ENCODE data around the gene AMZ1. TPM values are rescaled to one million over a fixed set of nuclear protein-coding genes. Genes with fewer than 3 reads are reported as not detected.
A peak's percentile ranks its signal among the peaks of the same experiment; 100 is the strongest.

AMZ1 gene
- total RNA-seq, 1 donor, result 0.36 TPM

DNA sequence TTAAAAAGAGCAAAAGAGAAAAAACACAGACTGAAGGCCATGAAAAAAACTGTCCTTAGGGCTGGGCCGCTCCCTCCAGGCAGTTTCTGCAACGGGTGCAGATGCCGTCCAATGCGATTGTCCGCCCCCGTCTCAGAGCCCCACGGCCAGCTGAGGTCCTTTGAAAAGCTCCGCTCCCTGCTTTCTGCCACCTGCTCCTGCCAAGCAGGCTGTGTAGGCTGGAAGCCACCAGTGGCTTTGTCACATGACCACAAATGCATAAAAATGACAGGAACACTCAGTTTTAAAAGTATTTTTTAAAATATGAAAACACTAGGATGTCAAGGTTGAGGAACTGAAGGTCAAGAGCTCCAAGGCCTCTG is 71.7 kb downstream of the AMZ1 start:
- TF ChIP-seq, protein P1, sequence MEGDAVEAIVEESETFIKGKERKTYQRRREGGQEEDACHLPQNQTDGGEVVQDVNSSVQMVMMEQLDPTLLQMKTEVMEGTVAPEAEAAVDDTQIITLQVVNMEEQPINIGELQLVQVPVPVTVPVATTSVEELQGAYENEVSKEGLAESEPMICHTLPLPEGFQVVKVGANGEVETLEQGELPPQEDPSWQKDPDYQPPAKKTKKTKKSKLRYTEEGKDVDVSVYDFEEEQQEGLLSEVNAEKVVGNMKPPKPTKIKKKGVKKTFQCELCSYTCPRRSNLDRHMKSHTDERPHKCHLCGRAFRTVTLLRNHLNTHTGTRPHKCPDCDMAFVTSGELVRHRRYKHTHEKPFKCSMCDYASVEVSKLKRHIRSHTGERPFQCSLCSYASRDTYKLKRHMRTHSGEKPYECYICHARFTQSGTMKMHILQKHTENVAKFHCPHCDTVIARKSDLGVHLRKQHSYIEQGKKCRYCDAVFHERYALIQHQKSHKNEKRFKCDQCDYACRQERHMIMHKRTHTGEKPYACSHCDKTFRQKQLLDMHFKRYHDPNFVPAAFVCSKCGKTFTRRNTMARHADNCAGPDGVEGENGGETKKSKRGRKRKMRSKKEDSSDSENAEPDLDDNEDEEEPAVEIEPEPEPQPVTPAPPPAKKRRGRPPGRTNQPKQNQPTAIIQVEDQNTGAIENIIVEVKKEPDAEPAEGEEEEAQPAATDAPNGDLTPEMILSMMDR (IDR thresholded peaks at IDR 0.05; ENCODE audit: insufficient read depth, low read length), result no peak
- no peak overlapping the region for H3K4me3 ChIP-seq (ENCODE audit: low read depth, low read length)
- no peak for DNase-seq (ENCODE audit: low read depth)

DNA sequence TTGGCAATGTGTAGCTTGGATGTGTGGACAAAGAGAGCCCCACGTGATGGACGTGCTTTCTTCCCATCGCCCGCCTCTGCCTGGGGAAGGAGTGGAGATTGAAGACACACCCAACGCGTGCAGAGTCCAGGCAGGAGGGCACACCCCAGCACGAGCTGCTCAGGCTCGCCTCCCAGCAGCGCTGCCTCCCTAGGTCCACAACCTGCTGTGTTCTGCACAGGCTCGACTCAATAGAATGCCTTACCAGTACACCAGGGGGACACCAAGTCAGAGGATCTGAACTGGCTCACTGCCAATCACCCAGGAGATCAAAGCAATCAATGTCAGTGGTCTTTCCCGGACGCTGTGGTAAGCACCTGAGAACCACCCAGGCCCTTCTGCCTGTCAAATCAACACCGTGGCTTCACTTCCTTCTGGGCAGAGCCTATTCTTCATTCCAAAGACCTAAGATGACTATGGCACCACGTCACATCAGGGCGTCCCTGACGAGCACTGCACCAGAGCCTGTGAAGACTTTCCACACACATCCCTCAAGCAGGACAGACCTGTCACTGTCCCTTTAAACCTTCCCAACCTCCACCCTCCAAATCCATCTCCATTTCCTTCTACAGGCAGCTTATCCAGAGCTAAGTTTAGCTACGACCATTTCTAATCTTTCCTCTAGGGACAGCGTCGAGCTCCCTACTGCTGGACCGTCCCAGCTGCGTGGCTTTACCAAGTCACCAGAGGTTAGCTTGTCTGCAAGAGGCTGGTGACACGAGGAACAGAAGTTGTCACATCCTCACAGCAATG is 72.3 kb downstream of the AMZ1 start:
- peak; percentile 36 for DNase-seq (ENCODE audit: low read depth)
- no peak overlapping the region for H3K4me3 ChIP-seq (ENCODE audit: low read depth, low read length)
- TF ChIP-seq, protein P1 (IDR thresholded peaks at IDR 0.05; ENCODE audit: insufficient read depth, low read length), result peak; percentile 52

DNA sequence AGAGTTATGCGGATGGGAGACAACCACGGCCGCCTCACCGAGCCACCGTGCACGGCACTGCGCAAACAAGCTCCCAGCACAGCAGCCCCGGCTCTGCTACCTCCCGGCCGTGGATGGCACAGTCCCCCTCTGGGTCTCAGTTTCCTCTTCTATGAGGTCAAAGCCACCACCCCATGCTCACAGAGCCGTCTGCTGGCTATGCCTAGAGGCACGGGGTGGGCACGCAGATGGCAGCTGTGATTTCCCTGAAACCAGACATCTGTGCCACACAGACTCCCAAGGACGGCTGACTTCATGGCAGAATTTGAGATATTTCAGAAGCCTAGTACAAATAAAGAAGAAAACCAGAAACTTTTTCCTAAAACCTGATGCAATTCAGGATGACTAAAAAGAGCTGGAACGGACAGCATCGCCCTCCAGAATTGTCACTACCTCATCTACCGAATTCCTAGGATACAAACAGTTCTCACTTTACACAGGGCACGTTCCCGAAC is 73.2 kb downstream of the AMZ1 start:
- TF ChIP-seq, protein P1 (IDR thresholded peaks at IDR 0.05; ENCODE audit: insufficient read depth, low read length), result no peak
- DNase-seq (ENCODE audit: low read depth), result no peak
- no peak overlapping the region for H3K4me3 ChIP-seq (ENCODE audit: low read depth, low read length)

DNA sequence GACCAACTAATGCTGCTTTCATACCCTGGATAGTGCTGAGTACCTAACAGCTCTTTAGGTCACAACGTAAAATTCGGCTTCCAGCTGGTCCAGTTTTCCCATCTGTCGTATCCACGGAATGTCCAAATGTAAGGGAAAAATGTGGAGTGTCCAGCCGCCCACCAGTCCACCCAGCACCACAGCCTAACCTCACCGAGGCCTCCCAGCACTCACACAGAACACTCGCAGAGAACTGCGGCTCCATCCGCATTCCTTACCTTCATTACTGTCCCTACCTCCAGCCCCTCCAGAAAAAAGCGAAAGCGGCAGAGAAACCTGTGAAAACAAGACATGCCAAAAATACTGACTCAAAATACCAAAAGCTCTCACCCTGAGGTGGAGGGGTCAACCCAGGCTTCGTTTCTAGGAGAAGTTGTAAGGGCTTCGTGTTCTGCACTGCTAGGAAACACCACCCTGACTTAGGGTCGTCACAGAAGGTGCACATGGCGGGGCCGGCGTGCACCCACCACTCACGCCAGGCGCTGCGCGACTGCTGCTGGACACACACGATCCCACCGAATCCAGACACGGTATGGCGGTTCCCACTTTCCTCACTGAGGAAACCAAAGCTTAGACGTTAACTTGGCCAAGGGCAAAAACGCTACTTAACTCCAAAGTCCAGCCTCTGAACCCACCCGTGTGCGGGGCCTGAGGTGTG is 73.9 kb downstream of the AMZ1 start:
- no peak overlapping the region for H3K4me3 ChIP-seq (ENCODE audit: low read depth, low read length)
- no peak for DNase-seq (ENCODE audit: low read depth)
- TF ChIP-seq, protein P1 (IDR thresholded peaks at IDR 0.05; ENCODE audit: insufficient read depth, low read length), result no peak

DNA sequence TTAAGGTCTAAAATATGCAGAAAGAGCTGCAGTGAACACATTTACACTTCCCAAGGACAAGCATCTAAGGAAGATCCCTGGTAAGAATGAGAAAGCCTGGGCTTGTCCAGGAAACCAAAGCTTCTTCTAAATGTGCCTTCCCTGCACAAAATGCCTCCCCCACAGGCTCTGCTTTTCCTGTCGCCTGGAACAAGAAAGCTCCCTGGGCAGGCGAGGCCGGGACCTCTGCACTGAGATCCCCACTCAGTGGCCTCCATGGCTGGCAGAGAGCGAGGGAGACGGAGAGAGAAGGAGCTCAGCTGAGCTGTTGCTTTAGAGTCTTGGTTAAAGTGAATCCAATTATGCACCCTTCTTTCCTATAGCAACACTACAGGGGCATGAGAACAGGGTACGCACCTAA is 75.6 kb downstream of the AMZ1 start:
- no peak for DNase-seq (ENCODE audit: low read depth)
- TF ChIP-seq, protein P1 (IDR thresholded peaks at IDR 0.05; ENCODE audit: insufficient read depth, low read length), result no peak
- no peak overlapping the region for H3K4me3 ChIP-seq (ENCODE audit: low read depth, low read length)

DNA sequence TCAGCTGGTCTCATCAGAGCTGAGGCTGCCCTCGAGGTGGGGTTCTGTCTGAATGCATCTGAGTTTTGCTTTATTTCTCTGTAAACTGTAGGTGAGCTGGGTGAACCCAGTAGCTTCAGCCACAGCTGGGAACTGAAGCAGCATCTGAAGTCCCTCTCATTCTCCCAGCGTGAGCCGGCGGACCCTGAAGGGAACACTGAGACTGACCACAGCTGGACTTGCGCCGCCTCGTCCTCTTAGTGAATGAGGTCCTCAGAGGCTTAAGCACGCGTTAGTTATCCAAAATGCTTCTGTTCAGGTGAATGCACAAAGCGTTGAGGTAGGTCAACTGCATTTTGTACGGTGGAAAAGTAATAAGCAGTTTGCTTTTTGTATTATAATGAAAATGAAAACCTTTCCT is 76.6 kb downstream of the AMZ1 start:
- DNase-seq (ENCODE audit: low read depth), result no peak
- H3K4me3 ChIP-seq (ENCODE audit: low read depth, low read length), result no peak overlapping the region
- TF ChIP-seq, protein P1 (IDR thresholded peaks at IDR 0.05; ENCODE audit: insufficient read depth, low read length), result no peak

Other genes with a start within 250 kb of the AMZ1 start
- not detected in 2 replicates for gene GRIFIN, start 211.8 kb upstream of the AMZ1 start, total RNA-seq (ENCODE audit: low replicate concordance)
- 0.72 and 2.3 TPM in 2 replicates for gene LFNG, start 168.4 kb upstream of the AMZ1 start, total RNA-seq (ENCODE audit: low replicate concordance)
- gene BRAT1, start 132.7 kb upstream of the AMZ1 start, total RNA-seq (ENCODE audit: low replicate concordance), result 22.3 and 44.9 TPM in 2 replicates
- 14.0 and 210 TPM in 2 replicates for gene IQCE, start 129.2 kb upstream of the AMZ1 start, total RNA-seq (ENCODE audit: low replicate concordance)
- 9.2 and 27.9 TPM in 2 replicates for gene TTYH3, start 56.2 kb upstream of the AMZ1 start, total RNA-seq (ENCODE audit: low replicate concordance)
- gene GNA12, start 156.1 kb downstream of the AMZ1 start, total RNA-seq (ENCODE audit: low replicate concordance), result 16.2 and 19.5 TPM in 2 replicates

Measured in fibroblast of the aortic adventitia (primary cell).